Neuronal stem cell (in vitro differentiated cells): Measurements from ENCODE around the gene IP6K1.
A peak's percentile ranks its signal among the peaks of the same experiment; 100 is the strongest.

ENCODE experiments used
- DNase-seq: peaks from one replicate; pipeline ENCODE4 v3.0.0-alpha.2; 2013; ENCODE audit warnings: low spot score
- H2AFZ ChIP-seq: one replicate; pipeline ENCODE4 v1.6.1; 2013; ENCODE audit warnings: mild to moderate bottlenecking, low read length, inconsistent platforms
- H2AK5ac ChIP-seq: 2 replicates; pipeline ENCODE4 v1.6.1; 2013; ENCODE audit warnings: low read depth, mild to moderate bottlenecking, inconsistent platforms, low read length, moderate library complexity, mixed read lengths
- H2BK120ac ChIP-seq: 2 replicates; pipeline ENCODE4 v1.6.1; 2013; ENCODE audit warnings: low read depth, mild to moderate bottlenecking, inconsistent platforms, low read length, moderate library complexity, mixed read lengths
- H2BK12ac ChIP-seq: one replicate; pipeline ENCODE4 v1.6.1; 2013; ENCODE audit warnings: low read length, inconsistent platforms
- H2BK15ac ChIP-seq: 2 replicates; pipeline ENCODE4 v1.6.1; 2013; ENCODE audit warnings: mild to moderate bottlenecking, low read length, inconsistent platforms, mixed read lengths
- H2BK5ac ChIP-seq: one replicate; pipeline ENCODE4 v1.6.1; 2013; ENCODE audit warnings: inconsistent platforms, mild to moderate bottlenecking, low read length, moderate library complexity
- H3K14ac ChIP-seq: one replicate; pipeline ENCODE4 v1.6.1; 2013; ENCODE audit warnings: low read length, inconsistent platforms
- H3K18ac ChIP-seq: 2 replicates; pipeline ENCODE4 v1.6.1; 2013; ENCODE audit warnings: low read length, inconsistent platforms
- H3K23ac ChIP-seq: 2 replicates; pipeline ENCODE4 v1.6.1; 2013; ENCODE audit warnings: low read depth, mild to moderate bottlenecking, mixed read lengths, low read length, inconsistent platforms; ENCODE audit not compliant: poor library complexity
- H3K27ac ChIP-seq: replicated peaks from 3 replicates; pipeline ENCODE4 v1.5.1; 2013; ENCODE audit warnings: low read length, inconsistent platforms
- H3K27me3 ChIP-seq, 3 experiments: 2 replicates each; pipeline ENCODE4 v1.6.1; 2013; ENCODE audit warnings: low read length in 3 of 3, mild to moderate bottlenecking in 2 of 3, inconsistent platforms in 1 of 3, low read depth in 1 of 3, mixed read lengths in 1 of 3, moderate library complexity in 1 of 3; ENCODE audit not compliant: control insufficient read depth in 3 of 3, insufficient read depth in 3 of 3
- H3K36me3 ChIP-seq, 2 donors: replicated peaks in 1 of 2; 2 replicates each; pipeline ENCODE4 v1.6.1; 2013; ENCODE audit warnings: low read length in 2 of 2; ENCODE audit not compliant: control insufficient read depth in 2 of 2, insufficient read depth in 2 of 2
- H3K4ac ChIP-seq: 2 replicates; pipeline ENCODE4 v1.6.1; 2013; ENCODE audit warnings: inconsistent platforms, mild to moderate bottlenecking, low read length, moderate library complexity
- H3K4me1 ChIP-seq, 2 donors: 1 replicate in 1 of 2; 2 replicates in 1 of 2; pipeline ENCODE4 v1.6.1; 2013; ENCODE audit warnings: low read length in 2 of 2, low read depth in 1 of 2; ENCODE audit not compliant: control insufficient read depth in 2 of 2, insufficient read depth in 1 of 2
- H3K4me2 ChIP-seq: one replicate; pipeline ENCODE4 v1.6.1; 2013; ENCODE audit warnings: mild to moderate bottlenecking, low read length, inconsistent platforms; ENCODE audit not compliant: insufficient read depth, poor library complexity, severe bottlenecking
- H3K4me3 ChIP-seq, 2 donors: 2 replicates each; pipeline ENCODE4 v1.5.1; 2013; ENCODE audit warnings: low read length in 2 of 2, mild to moderate bottlenecking in 2 of 2, inconsistent platforms in 1 of 2, moderate library complexity in 1 of 2
- H3K79me1 ChIP-seq: one replicate; pipeline ENCODE4 v1.6.1; 2013; ENCODE audit warnings: low read depth, mild to moderate bottlenecking, inconsistent platforms, low read length, moderate library complexity
- H3K9ac ChIP-seq: one replicate; pipeline ENCODE4 v1.6.1; 2013; ENCODE audit warnings: mild to moderate bottlenecking, low read depth, low read length, inconsistent platforms; ENCODE audit not compliant: poor library complexity
- H3K9me3 ChIP-seq, 2 donors: replicated peaks in 1 of 2; 2 replicates each; pipeline versions ENCODE3 to v1.6.1; 2013; ENCODE audit warnings: low read length in 2 of 2, mild to moderate bottlenecking in 2 of 2, inconsistent platforms in 1 of 2, low read depth in 1 of 2, mixed read lengths in 1 of 2, moderate library complexity in 1 of 2; ENCODE audit not compliant: control insufficient read depth in 2 of 2, insufficient read depth in 1 of 2
- H4K8ac ChIP-seq: one replicate; pipeline ENCODE4 v1.6.1; 2013; ENCODE audit warnings: low read depth, mild to moderate bottlenecking, inconsistent platforms, low read length, moderate library complexity
- H4K91ac ChIP-seq: one replicate; pipeline ENCODE4 v1.6.1; 2013; ENCODE audit warnings: low read length, low read depth, mild to moderate bottlenecking, inconsistent platforms; ENCODE audit not compliant: poor library complexity
- WGBS, 2 donors: extraction: QIAGEN DNeasy Blood & Tissue Kit; methylation state at CpG; one replicate each; pipeline ENCODE4 v1.1.7; 2013; ENCODE audit warnings: missing lambda C conversion rate in 2 of 2, mixed read lengths in 1 of 2; ENCODE audit not compliant: insufficient read length in 2 of 2, insufficient replicate concordance in 1 of 2; ENCODE audit errors: extremely low coverage in 2 of 2; 5-methylcytosine and 5-hydroxymethylcytosine counted together

The IP6K1 gene

DNA sequence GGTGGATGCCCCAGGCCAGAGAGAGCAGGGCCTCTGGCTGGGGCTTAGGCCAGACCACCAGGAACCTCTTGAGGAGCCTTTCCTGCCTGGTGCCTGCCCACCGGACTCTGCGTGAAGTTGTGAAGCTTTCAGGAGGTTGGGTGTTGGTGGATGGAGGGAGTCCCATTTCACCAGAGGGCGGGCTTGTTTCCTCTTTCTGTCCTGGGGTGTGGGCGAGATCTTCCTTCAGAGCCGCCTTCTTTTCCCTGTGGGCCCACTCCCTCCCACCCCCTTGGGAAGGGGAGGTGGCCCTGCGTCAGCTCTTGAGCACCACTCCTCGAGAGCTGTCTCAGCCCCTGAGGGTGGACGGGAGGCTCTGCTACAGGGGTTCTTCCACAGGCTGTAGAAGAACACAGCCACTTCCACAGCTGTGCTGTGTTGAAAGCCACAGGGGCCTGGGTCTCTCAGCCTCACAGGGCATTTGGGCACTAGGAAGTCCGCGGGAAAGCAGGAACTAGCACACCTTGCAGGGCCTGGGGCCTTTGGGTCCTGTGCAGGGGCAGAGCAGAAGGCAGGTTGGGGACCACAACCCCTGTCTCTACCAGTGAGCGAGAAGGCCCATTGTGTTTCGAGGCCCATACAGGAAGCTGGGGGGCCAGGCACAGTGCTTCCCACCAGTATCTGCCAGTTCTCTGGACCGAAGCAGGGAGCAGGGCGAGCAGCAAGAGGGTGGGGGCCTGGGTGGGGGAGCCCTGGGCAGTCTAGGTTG lies 69.0 kb downstream of the IP6K1 start:
- no peak overlapping the region for H3K4me2 ChIP-seq

DNA sequence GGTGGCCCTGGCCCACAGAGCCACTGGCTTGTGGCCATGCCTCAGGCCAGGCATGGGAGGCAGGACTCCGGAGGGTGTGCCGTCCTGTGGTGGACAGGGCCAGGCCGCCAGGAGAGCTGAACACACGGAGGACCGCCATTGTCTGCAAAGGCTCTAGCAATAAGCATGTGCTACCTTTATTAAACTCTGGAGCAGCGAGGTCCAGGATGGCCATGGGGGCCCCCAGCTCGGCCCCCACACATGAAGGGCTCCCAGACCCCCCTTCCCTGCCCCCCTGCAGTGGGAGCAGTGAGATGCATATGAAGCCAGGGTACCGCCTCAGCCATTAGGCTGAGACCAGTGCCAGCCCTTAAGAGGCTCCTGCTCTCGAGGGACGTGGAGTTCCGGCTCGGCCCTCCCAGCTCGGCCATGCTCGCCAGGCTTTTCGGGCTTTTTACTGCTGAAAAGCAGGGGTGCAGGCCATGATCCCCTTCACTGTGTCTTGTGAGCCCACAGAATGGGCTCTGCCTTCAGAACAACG lies 69.6 kb downstream of the IP6K1 start:
- no peak overlapping the region for H3K4me2 ChIP-seq
- no peak overlapping the region for H2BK5ac ChIP-seq
- H3K9ac ChIP-seq = peak overlapping the region; percentile 44
- peaks cover 0 to 7% of the 10 kb centered on the region in 2 donors for H3K4me1 ChIP-seq
- H2BK15ac ChIP-seq = no peak overlapping the region
- peaks cover 11% of the 10 kb centered on the region for H3K79me1 ChIP-seq
- no peak overlapping the region for H2BK12ac ChIP-seq
- no CpG with 5 or more reads among the region's 16 CpGs for WGBS, 2 donors
- H3K4ac ChIP-seq = no peak overlapping the region
- no peak overlapping the region for H3K14ac ChIP-seq
- H2AFZ ChIP-seq = no peak overlapping the region
- H4K91ac ChIP-seq = no peak overlapping the region
- no peaks in the 10 kb centered on the region for H3K27me3 ChIP-seq
- H3K27ac ChIP-seq = no peak overlapping the region
- peak overlapping the region; percentile 28 for H2AK5ac ChIP-seq
- peaks cover 0 to 3% of the 10 kb centered on the region in 2 donors for H3K9me3 ChIP-seq
- no peak overlapping the region for H2BK120ac ChIP-seq
- H3K23ac ChIP-seq = no peak overlapping the region
- H3K18ac ChIP-seq = no peak overlapping the region
- no peak for DNase-seq
- H3K4me3 ChIP-seq = no peak overlapping the region
- no peak overlapping the region for H4K8ac ChIP-seq
- H3K36me3 ChIP-seq = peaks cover 22 to 57% of the 10 kb centered on the region in 2 donors

More for the DNA sequence above, 69.0 kb downstream of the IP6K1 start:
- no peak overlapping the region for H2BK120ac ChIP-seq
- H2BK12ac ChIP-seq = no peak overlapping the region
- no peak overlapping the region for H3K23ac ChIP-seq
- no peak overlapping the region for H2BK15ac ChIP-seq
- H4K8ac ChIP-seq = no peak overlapping the region
- no peak for DNase-seq
- peaks cover under 1 to 7% of the 10 kb centered on the region in 2 donors for H3K4me1 ChIP-seq
- H2AK5ac ChIP-seq = peak overlapping the region; percentile 28
- H3K14ac ChIP-seq = no peak overlapping the region
- H3K9me3 ChIP-seq = peaks cover 0 to 3% of the 10 kb centered on the region in 2 donors
- peaks cover 17% of the 10 kb centered on the region for H3K79me1 ChIP-seq
- H3K4me3 ChIP-seq = no peak overlapping the region
- peak overlapping the region; percentile 44 for H3K9ac ChIP-seq
- peaks cover 28 to 64% of the 10 kb centered on the region in 2 donors for H3K36me3 ChIP-seq
- no peak overlapping the region for H4K91ac ChIP-seq
- H3K18ac ChIP-seq = no peak overlapping the region
- no peak overlapping the region for H3K4ac ChIP-seq
- WGBS, 2 donors = no CpG with 5 or more reads among the region's 14 CpGs
- H2AFZ ChIP-seq = no peak overlapping the region
- H2BK5ac ChIP-seq = no peak overlapping the region
- H3K27ac ChIP-seq = no peak overlapping the region
- H3K27me3 ChIP-seq = no peaks in the 10 kb centered on the region

DNA sequence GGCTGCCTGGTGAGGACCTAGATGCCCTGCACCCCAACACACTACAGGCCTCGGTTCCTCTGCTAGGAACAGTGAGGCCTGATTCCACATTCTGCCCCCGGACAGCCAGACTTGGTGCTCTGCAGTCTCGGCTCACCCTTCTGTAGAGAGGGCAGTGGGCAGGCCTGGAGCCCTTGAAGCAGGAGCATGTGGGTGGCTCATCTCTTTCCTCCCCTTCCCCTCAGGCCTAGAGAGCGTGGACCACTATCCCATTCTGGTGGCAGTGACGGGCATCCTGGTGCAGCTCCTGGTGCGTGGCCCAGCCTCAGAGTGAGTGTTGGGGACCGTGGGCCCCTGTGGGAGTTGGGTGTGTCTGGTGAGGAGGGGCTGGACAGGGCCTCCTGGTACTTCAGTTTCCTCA lies 70.2 kb downstream of the IP6K1 start:
- H3K4me3 ChIP-seq = no peak overlapping the region
- H3K4me1 ChIP-seq = peaks cover 0 to 7% of the 10 kb centered on the region in 2 donors
- no peak overlapping the region for H4K8ac ChIP-seq
- H3K9ac ChIP-seq = no peak overlapping the region
- no peak overlapping the region for H3K27ac ChIP-seq
- H2AFZ ChIP-seq = no peak overlapping the region
- peak overlapping the region; percentile 67 for H3K23ac ChIP-seq
- no peak for DNase-seq
- H3K9me3 ChIP-seq = peaks cover 0 to 3% of the 10 kb centered on the region in 2 donors
- H4K91ac ChIP-seq = no peak overlapping the region
- no peaks in the 10 kb centered on the region for H3K27me3 ChIP-seq
- no peak overlapping the region for H3K4me2 ChIP-seq
- peaks cover 10% of the 10 kb centered on the region for H3K79me1 ChIP-seq
- peaks cover 20 to 51% of the 10 kb centered on the region in 2 donors for H3K36me3 ChIP-seq
- H2BK5ac ChIP-seq = no peak overlapping the region
- no peak overlapping the region for H2AK5ac ChIP-seq
- no peak overlapping the region for H2BK12ac ChIP-seq
- H3K14ac ChIP-seq = no peak overlapping the region
- H3K4ac ChIP-seq = no peak overlapping the region
- no peak overlapping the region for H2BK15ac ChIP-seq
- H3K18ac ChIP-seq = no peak overlapping the region
- no CpG with 5 or more reads among the region's 7 CpGs for WGBS, 2 donors
- peak overlapping the region; percentile 39 for H2BK120ac ChIP-seq

DNA sequence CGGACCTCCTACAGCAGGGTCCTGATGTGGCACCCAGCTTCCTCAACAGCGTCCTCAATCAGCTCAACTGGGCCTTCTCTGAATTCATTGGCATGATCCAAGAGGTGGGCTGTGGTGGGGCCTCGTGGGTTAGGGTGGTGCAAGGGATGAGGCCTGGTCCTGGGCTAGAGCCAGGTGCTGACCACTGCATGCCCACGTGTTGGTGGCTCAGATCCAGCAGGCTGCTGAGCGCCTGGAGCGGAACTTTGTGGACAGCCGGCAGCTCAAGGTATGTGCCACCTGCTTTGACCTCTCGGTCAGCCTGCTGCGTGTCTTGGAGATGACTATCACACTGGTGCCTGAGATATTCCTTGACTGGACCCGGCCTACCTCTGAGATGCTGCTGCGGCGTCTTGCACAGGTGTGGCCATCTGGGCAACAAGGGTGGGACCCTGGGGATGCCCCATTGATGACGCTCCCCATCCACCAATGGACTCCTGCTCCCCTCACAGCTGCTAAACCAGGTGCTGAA lies 70.7 kb downstream of the IP6K1 start:
- DNase-seq = no peak
- Histone ChIP-seq H2AK5ac (no peak overlapping the region), H3K4me3 (no peak overlapping the region), H3K9ac (peak overlapping the region; percentile 22), H4K8ac (no peak overlapping the region), H3K18ac (no peak overlapping the region), H2AFZ (no peak overlapping the region), H3K4me1 (peaks cover 0 to 7% of the 10 kb centered on the region in 2 donors), H2BK15ac (no peak overlapping the region), H4K91ac (no peak overlapping the region), H2BK12ac (no peak overlapping the region), H3K4ac (no peak overlapping the region), H3K23ac (peak overlapping the region; percentile 52), H3K36me3 (peaks cover 15 to 46% of the 10 kb centered on the region in 2 donors), H3K9me3 (peaks cover 0 to 3% of the 10 kb centered on the region in 2 donors), H2BK120ac (no peak overlapping the region), H3K14ac (no peak overlapping the region), H3K79me1 (peaks cover 10% of the 10 kb centered on the region), H2BK5ac (no peak overlapping the region), H3K27me3 (no peaks in the 10 kb centered on the region), H3K27ac (no peak overlapping the region), H3K4me2 (no peak overlapping the region)
- no CpG with 5 or more reads among the region's 13 CpGs for WGBS, 2 donors
